K562 (cell line): ENCODE results near the gene TOMM5. TPM values are rescaled to one million over a fixed set of nuclear protein-coding genes. Genes with fewer than 3 reads are reported as not detected.

Experiments
- ARHGAP35 ChIP-seq: fragments of 450-650 bp; IDR thresholded peaks from 2 replicates; pipeline ENCODE4 v1.6.1; 2018; ENCODE audit not compliant: partially characterized antibody
- BMI1 ChIP-seq: fragments of 150-350 bp; IDR thresholded peaks from 2 replicates; pipeline ENCODE4 v1.6.1; 2014; ENCODE audit warnings: low read length
- BRCA1 ChIP-seq, 2 experiments: fragments of 450-650 bp in 1 of 2; sonication (generic) in 1 of 2; formaldehyde crosslinking in 1 of 2; IDR thresholded peaks; 2 replicates each; pipeline versions ENCODE4 v1.5.0 to v1.6.1; 2017 to 2020; ENCODE audit warnings: mild to moderate bottlenecking in 1 of 2, missing genetic modification reagents in 1 of 2
- CEBPG ChIP-seq, 3 experiments: fragments of 200-800 bp in 1 of 3; sonication (Bioruptor generic) in 1 of 3; sonication (generic) in 1 of 3; formaldehyde crosslinking in 1 of 3; IDR thresholded peaks in 2 of 3; conservative IDR thresholded peaks in 1 of 3; 2 replicates each; pipeline versions ENCODE4 v1.6.1 to v1.8.0; 2016 to 2022; ENCODE audit warnings: missing compliant biosample characterization in 2 of 3, missing genetic modification characterization in 2 of 3, mild to moderate bottlenecking in 1 of 3, missing genetic modification reagents in 1 of 3
- CREB1 ChIP-seq, 2 experiments: sonication (generic) in 1 of 2; formaldehyde crosslinking in 1 of 2; IDR thresholded peaks; 2 replicates each; pipeline versions ENCODE4 v1.6.1 to v1.8.0; 2012 to 2022; ENCODE audit warnings: inconsistent platforms in 1 of 2, mild to moderate bottlenecking in 1 of 2, missing genetic modification reagents in 1 of 2, moderate library complexity in 1 of 2
- CTBP1 ChIP-seq: fragments of 450-650 bp; IDR thresholded peaks from 2 replicates; pipeline ENCODE4 v1.6.1; 2016; ENCODE audit warnings: borderline replicate concordance
- EWSR1 ChIP-seq: fragments of 450-650 bp; IDR thresholded peaks from 2 replicates; pipeline ENCODE4 v1.6.1; 2018; ENCODE audit warnings: borderline replicate concordance, mild to moderate bottlenecking, low read depth, moderate library complexity; ENCODE audit not compliant: partially characterized antibody
- HDAC8 ChIP-seq: fragments of 450-650 bp; IDR thresholded peaks from 2 replicates; pipeline ENCODE4 v1.6.1; 2016; ENCODE audit warnings: mild to moderate bottlenecking, missing genetic modification characterization, moderate library complexity, missing compliant biosample characterization
- MEF2D ChIP-seq: conservative IDR thresholded peaks from 2 replicates; pipeline ENCODE4 v1.6.1; 2016; ENCODE audit warnings: low read depth, missing genetic modification characterization, missing compliant biosample characterization
- POLR3G ChIP-seq: IDR thresholded peaks from 2 replicates; pipeline ENCODE4 v1.6.1; 2011; ENCODE audit not compliant: insufficient read length, insufficient replicate concordance; ENCODE audit errors: extremely low read depth
- PRPF4 ChIP-seq: fragments of 200-400 bp; formaldehyde crosslinking; IDR thresholded peaks from one replicate; pipeline ENCODE4 v1.6.1; 2017; ENCODE audit warnings: low read length, low read depth, mild to moderate bottlenecking; ENCODE audit not compliant: insufficient read depth, poor library complexity, severe bottlenecking
- SMARCC2 ChIP-seq: fragments of 450-650 bp; IDR thresholded peaks from 2 replicates; pipeline ENCODE4 v1.6.1; 2017; ENCODE audit warnings: antibody characterized with exemption, moderate library complexity, mild to moderate bottlenecking, low read depth
- SUPT5H ChIP-seq: fragments of 450-650 bp; IDR thresholded peaks from 2 replicates; pipeline ENCODE4 v1.6.1; 2016
- TCF15 ChIP-seq: fragments of 250-450 bp; sonication (Bioruptor Pico); IDR thresholded peaks from 2 replicates; pipeline ENCODE4 v1.8.0; 2022; ENCODE audit warnings: moderate library complexity, mild to moderate bottlenecking, inconsistent platforms
- ZFX ChIP-seq: sonication (generic); formaldehyde crosslinking; IDR thresholded peaks from 2 replicates; pipeline ENCODE4 v1.8.0; 2022; ENCODE audit warnings: mild to moderate bottlenecking, missing genetic modification reagents, moderate library complexity
- ZKSCAN3 ChIP-seq: fragments of 250-450 bp; sonication (Bioruptor Pico); IDR thresholded peaks from 2 replicates; pipeline ENCODE4 v1.4.0; 2020
- ZNF140 ChIP-seq: fragments of 250-450 bp; sonication (Bioruptor Pico); IDR thresholded peaks from 2 replicates; pipeline ENCODE4 v1.8.0; 2021; ENCODE audit warnings: moderate library complexity, mild to moderate bottlenecking, inconsistent platforms
- ZNF212 ChIP-seq: fragments of 450-650 bp; formaldehyde crosslinking; IDR thresholded peaks from 2 replicates; pipeline ENCODE4 v1.4.0; 2020; ENCODE audit warnings: mild to moderate bottlenecking
- ZNF239 ChIP-seq: fragments of 250-450 bp; sonication (Bioruptor Pico); IDR thresholded peaks from 2 replicates; pipeline ENCODE4 v1.4.0; 2020; ENCODE audit warnings: mild to moderate bottlenecking
- ZNF655 ChIP-seq: fragments of 250-450 bp; sonication (Bioruptor Pico); IDR thresholded peaks from 2 replicates; pipeline ENCODE4 v1.5.0; 2021
- ZNF668 ChIP-seq: fragments of 250-450 bp; sonication (Bioruptor Pico); IDR thresholded peaks from 2 replicates; pipeline ENCODE4 v1.8.0; 2022; ENCODE audit warnings: mild to moderate bottlenecking, inconsistent platforms
- polyA plus RNA-seq, 8 experiments: library from polyadenylated mRNA; depleted of rRNA in 4 of 8; stranded (reverse) in 5 of 8; unstranded in 3 of 8; fragments of >200 nt; fragmentation: Nextera tagmentation in 2 of 8; fragmentation: Illumina TruSeq in 1 of 8; extraction: Ambion mirVana in 2 of 8; extraction: Trizol in 1 of 8; gene quantifications; 2 replicates each; pipeline versions ENCODE4 v1.2.1 to v1.2.3, GENCODE V29; 2011 to 2014; ENCODE audit warnings: inconsistent platforms in 1 of 8, missing spikeins in 1 of 8
- total RNA-seq, 7 experiments: library from RNA; depleted of rRNA in 6 of 7; stranded (reverse); fragments of >200 nt in 6 of 7; fragmentation: Illumina TruSeq in 2 of 7; extraction: Trizol in 2 of 7; gene quantifications; 2 replicates each; pipeline versions ENCODE4 v1.2.1 to v1.2.3, GENCODE V29; 2011 to 2021; ENCODE audit warnings: low replicate concordance in 1 of 7
- TF ChIP-seq, protein P1 (sequence below): IDR thresholded peaks from 2 replicates; pipeline ENCODE4 v1.6.1; 2014; ENCODE audit warnings: antibody characterized with exemption
- TF ChIP-seq, protein P2 (sequence below): fragments of 250-450 bp; sonication (Bioruptor Pico); IDR thresholded peaks from 2 replicates; pipeline ENCODE4 v1.8.0; 2022; ENCODE audit warnings: inconsistent platforms, mild to moderate bottlenecking, moderate library complexity, borderline replicate concordance

Gene TOMM5
- total and polyA plus RNA-seq, 9 of the 15 experiments (the other 6 are each of a cell fraction or from before 2014, with no cell fraction given), result 262 to 1,742 (median 496) TPM

- TF ChIP-seq CEBPG (CRISPR knock-in tag; IDR thresholded peaks at IDR 0.05) (peak; percentile 89), CEBPG (tag; conservative IDR thresholded peaks at IDR 0.05 in 1 of 2, IDR thresholded peaks at IDR 0.05 in 1 of 2) (peak in 1 of 2 experiments; percentile 90; a peak in 3 of 4 replicates), ZNF212 (CRISPR knock-in tag) (peak; percentile 46; the same call in 1 of the 2 replicates), ZKSCAN3 (CRISPR knock-in tag) (no peak), ZNF668 (CRISPR knock-in tag) (no peak), SMARCC2 (no peak), ARHGAP35 (no peak), SUPT5H (peak; percentile 99), PRPF4 (no peak), MEF2D (tag) (0 out of 2 replicates have a peak, but pooled peaks have one; percentile 25), CREB1 (IDR thresholded peaks at IDR 0.05) (no peak; the same call in 1 of the 2 replicates), CREB1 (CRISPR knock-in tag; IDR thresholded peaks at IDR 0.05) (peak; percentile 69; the same call in 1 of the 2 replicates), ZNF655 (CRISPR knock-in tag) (no peak), ZNF140 (CRISPR knock-in tag) (no peak), EWSR1 (no peak), BMI1 (no peak), POLR3G (no peak), HDAC8 (tag) (0 out of 2 replicates have a peak, but pooled peaks have one; percentile 66), ZNF239 (CRISPR knock-in tag) (no peak), CTBP1 (peak; percentile 90; the same call in 1 of the 2 replicates), BRCA1 (IDR thresholded peaks at IDR 0.05) (no peak), BRCA1 (CRISPR knock-in tag; IDR thresholded peaks at IDR 0.05) (no peak), ZFX (CRISPR knock-in tag) (peak; percentile 92), TCF15 (CRISPR knock-in tag) (no peak)
- TF ChIP-seq, protein P1, sequence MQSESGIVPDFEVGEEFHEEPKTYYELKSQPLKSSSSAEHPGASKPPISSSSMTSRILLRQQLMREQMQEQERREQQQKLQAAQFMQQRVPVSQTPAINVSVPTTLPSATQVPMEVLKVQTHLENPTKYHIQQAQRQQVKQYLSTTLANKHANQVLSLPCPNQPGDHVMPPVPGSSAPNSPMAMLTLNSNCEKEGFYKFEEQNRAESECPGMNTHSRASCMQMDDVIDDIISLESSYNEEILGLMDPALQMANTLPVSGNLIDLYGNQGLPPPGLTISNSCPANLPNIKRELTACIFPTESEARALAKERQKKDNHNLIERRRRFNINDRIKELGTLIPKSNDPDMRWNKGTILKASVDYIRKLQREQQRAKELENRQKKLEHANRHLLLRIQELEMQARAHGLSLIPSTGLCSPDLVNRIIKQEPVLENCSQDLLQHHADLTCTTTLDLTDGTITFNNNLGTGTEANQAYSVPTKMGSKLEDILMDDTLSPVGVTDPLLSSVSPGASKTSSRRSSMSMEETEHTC, result peak; percentile 40
- TF ChIP-seq, protein P2, sequence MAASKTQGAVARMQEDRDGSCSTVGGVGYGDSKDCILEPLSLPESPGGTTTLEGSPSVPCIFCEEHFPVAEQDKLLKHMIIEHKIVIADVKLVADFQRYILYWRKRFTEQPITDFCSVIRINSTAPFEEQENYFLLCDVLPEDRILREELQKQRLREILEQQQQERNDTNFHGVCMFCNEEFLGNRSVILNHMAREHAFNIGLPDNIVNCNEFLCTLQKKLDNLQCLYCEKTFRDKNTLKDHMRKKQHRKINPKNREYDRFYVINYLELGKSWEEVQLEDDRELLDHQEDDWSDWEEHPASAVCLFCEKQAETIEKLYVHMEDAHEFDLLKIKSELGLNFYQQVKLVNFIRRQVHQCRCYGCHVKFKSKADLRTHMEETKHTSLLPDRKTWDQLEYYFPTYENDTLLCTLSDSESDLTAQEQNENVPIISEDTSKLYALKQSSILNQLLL (CRISPR knock-in tag), result no peak
These were observed at the start of gene TOMM5 (continued) for GRCh38 chr9:37592108-37592951.
